Dedifferentiated amniotic fluid mesenchymal stem cell (primary cell): Measurements from ENCODE around the gene MRPL53.
A peak's percentile ranks its signal among the peaks of the same experiment; 100 is the strongest.

Experiments
- DNase-seq: peaks from one replicate; pipeline ENCODE4 v3.0.0-alpha.2; 2016; ENCODE audit errors: extremely low spot score

The MRPL53 gene

DNA sequence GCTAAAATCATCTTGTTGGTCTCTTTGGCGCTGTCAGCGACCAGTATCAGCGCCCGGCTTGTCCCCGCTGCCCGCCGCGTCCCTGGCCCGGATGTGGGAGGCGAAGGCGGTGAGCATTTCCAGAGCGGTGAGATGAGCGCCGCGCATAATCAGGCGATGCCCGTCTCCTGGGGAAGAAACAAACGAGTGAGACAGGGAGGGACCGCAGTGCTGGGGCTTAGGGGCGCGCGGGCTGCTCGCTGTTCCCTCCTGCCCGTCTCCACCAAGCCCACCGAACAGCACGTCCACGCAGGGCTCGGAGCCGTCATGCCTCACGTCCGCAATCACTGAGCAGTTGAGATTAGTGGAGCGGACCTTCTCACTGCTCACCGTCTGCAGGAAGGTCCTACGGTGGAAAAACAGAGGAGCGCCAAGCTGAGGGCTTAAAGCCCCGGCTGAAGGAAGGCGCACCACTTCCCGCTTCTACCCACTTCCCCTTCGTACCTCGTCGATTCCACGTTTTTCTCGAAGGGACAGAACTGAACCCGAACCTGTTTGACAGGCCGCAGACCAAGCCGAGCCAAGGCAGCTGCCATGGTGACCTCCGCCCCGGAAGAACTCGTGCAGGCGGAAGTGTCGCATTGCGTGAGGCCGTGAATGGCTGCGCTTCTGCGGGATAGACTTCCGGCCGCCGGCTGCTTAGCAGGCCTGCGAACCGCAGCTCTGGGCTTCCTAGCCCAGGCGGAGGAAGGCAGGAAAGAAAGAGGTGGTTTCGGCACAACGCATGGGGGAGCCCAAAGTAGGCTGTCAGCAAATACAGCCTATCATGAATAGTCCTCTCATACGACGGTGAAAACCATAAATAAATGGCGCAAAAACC lies at the start of gene MRPL53:
MRPL53 (minus strand) TSS at position 595 of the 859 bp plus-strand sequence; CDS start at position 575, 20 bp downstream.
- peak; percentile 91 for DNase-seq

- DNase-seq, result no peak
These were observed 44.2 kb upstream of the MRPL53 start for GRCh38 chr2:74516650-74517049.

GRCh38 chr2:74515981-74516633 lies 43.6 kb upstream of the MRPL53 start:
- no peak for DNase-seq

GRCh38 chr2:74515271-74515980 lies 42.9 kb upstream of the MRPL53 start:
- DNase-seq, result no peak

DNA sequence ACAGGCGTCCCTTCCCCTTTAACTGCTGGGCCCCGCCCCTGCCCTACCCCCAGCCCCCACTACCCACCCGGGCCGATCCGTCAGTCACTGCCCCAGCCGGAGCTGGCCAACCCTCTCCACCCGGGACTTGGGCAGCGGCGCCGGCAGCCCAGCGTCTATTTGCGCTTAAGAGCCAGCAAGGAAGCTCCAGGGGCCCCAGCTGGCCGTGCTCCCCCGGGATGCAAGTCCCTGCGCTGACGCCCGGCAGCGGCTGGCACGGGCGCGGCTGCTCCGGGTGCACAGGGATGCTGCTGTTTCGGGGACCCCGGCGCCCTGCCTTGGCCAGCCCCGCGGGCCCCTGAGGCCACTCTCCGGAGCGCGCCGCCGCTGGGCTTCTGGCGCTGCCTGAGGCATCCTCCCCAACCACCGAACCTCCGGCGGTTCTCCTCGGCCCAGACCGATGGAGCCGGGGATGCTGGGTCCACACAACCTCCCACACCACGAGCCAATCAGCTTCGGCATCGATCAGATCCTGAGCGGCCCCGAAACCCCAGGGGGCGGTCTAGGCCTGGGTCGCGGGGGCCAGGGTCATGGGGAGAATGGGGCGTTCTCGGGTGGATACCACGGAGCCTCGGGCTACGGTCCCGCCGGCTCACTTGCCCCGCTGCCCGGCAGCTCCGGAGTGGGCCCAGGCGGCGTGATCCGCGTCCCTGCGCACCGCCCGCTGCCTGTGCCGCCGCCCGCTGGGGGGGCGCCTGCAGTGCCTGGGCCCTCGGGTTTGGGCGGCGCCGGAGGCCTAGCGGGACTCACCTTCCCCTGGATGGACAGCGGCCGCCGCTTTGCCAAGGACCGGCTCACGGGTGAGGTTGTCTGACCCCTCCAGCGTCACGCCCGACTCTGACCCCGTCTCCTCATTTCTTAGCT lies 42.1 kb upstream of the MRPL53 start, which contains the start of gene TLX2:
TLX2 (plus strand) TSS at position 83 of the 903 bp plus-strand sequence; CDS start at position 440, 357 bp downstream.
- no peak for DNase-seq

- no peak for DNase-seq
These were observed 41.3 kb upstream of the MRPL53 start for GRCh38 chr2:74513605-74514367.

DNA sequence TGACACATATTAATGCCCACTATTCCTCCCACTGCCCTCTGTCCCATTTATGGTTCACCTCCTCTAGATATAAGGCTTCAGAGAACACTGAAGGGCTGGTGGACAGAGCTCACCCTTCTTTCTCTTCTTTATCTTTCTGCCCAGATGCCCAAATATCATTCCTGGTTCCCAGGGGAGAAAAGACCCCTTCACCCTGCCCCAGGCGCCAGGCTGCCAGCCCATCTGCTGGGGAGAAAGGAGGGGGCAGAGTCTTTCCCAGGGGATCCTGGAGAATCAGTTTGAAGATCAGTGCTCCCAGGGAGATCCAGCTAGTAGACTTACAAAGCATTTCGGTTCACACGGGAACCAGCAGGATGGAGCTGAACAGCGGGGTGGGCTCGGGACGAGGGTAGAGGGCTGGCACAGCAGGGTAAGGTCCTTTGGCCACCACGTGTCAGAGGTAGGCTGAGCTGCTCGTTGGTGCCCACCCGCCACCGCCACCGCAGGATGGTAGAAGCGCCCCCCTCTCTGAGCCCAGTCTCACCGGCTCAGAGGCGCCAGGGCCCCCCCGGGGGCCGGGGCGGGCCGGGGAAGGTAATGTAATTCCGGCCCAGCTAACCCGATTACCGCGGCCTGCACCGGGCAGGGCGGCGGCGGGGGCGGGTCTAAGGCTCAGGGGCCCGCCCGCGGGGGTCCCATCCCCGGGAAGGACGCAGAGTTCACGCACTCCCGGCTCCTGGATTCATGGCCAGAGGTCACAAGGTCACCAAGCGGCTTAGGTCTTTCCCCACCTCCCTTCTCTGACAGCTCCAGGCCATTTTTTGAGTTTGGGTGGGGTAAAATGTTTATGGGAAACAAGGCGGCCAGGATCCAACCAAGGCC lies 40.5 kb upstream of the MRPL53 start:
- DNase-seq, result no peak

DNA sequence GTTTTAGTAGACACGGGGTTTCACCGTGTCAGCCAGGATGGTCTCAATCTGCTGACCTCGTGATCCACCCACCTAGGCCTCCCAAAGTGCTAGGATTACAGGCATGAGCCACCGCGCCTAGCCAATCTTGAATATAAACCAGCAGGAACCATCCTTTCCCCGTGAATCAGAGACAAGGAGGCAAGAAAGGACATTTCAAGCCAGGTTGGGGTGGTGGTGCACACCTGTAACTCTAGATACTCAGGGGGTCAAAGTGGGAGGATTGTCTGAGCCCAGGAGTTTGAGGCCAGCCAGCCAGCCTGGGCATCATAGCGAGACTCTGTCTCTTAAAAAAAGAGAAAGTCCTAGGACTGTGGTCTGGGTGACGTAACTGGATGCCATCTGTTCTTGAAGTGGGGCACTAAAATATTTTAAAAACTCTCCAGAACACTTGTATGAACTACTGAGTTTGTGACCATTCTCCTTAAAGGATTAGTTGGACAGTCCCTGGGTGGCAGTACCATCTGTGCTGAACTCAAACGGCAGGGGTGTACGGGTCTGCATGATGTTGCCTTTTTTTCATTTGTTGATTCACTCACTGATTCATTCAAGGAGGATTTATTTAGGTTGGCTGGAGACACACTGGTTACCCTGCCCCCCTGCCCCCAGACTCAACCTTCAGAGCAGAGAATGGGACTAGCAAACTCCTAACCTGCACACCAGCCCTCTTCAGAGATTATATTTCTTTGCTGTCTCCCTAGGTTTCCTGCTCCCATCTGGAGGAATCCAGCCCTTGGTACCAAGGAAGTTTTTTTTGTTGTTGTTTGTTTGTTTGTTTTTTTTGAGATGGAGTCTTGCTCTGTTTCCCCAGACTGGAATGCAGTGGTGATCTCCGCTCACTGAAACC lies 38.9 kb upstream of the MRPL53 start:
- DNase-seq, result no peak

GRCh38 chr2:74510272-74510671 lies 37.8 kb upstream of the MRPL53 start:
- no peak for DNase-seq

DNA sequence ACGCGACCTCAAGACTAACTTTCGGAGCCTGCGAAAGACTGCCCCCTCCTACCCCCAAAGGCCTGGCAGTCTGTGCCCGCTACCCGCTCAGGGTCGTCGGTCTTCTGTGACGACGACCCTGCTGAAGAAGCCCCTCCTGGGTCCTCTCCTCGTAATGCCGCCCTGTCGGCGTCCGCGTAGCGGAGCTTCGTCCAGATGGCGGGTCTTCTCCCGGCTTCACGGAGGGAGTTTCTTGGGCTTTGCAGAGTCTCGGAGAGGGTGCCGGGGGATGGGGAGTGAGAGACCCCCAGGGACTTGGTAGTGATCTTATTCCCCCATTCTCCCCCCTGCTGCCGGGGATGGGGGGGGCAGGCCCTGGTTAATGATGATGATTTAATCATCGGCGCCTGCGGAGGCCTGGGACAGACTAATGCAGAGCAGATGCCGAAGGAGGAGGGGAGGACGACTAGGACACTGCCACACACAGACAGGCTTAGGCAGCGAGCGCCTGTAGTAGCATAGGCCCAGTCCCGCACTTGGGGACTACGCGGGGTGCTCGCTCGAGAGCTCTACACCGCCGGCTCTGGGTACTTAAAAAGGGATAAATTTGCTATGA lies 35.5 kb upstream of the MRPL53 start:
- DNase-seq, result peak; percentile 47

GRCh38 chr2:74507145-74507925 lies 34.9 kb upstream of the MRPL53 start, which contains the start of gene PCGF1:
PCGF1 (minus strand) TSS chr2:74507695; CDS start chr2:74507668, 27 bp downstream.
- DNase-seq, result peak; percentile 99

GRCh38 chr2:74505448-74506246 lies 33.2 kb upstream of the MRPL53 start:
- no peak for DNase-seq

GRCh38 chr2:74504591-74504990 lies 32.1 kb upstream of the MRPL53 start:
- no peak for DNase-seq

DNA sequence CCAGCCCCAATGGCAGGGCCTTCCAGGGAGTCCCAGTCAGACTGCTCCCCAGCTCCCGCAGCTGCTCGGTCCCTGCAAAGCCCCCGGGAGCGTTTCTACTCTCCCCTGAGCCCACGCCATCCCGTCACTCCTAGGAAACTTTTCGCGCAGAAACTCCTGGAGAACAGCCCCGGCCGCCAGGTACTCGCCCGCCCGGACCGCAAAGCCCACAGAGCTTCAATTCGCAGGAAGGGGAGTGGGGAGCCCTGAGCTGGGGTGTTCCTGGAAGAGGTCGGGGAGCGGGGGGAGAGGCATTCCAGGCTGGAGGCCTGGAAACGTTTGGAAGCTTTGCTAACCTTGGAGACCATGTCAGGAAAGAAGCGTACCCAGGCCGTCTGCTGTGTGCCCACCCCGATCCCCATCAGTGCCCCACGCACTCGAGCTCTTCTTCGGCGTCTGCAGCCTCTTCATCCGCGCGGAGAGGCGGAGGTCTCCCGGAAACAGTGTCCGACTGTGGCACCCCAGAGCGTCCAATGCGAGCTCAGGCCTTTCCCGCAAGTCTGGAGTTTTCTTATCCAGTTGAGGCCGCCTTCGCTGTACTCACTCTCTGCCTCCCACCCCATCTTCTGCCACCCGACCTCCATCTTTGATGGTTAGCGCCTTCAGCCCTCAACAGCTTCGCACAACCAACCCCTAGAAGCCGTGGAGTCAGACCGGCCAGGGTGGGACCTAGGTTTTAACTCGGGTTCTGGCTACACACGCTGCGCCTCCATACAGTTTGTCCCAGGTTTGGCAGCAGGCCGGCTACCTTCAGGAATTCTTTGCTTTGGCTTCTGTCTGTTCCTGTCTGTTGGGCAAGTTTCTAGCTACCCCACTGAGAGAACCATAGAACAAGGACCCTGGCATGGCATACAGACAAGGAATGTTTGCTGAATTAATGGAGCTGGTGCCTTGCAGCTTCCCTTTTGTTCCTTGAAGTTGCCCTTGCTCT lies 31.3 kb upstream of the MRPL53 start:
- DNase-seq, result no peak
